Tibial nerve (tissue), 4 donors: ENCODE measurements around the gene KRTAP10-1. TPM values are rescaled to one million over a fixed set of nuclear protein-coding genes. Genes with fewer than 3 reads are reported as not detected.

Source experiments
- DNase-seq, 2 donors: peaks; one replicate each; pipeline ENCODE4 v3.0.0-alpha.2; 2019; ENCODE audit warnings: low spot score in 2 of 2
- H3K27ac ChIP-seq, 4 donors: fragments of 200-600 bp; sonication (generic) in 3 of 4; one replicate each; pipeline ENCODE4 v1.5.1; 2017 to 2019; ENCODE audit warnings: mild to moderate bottlenecking in 1 of 4
- H3K27me3 ChIP-seq, 2 donors: fragments of 200-600 bp; sonication (generic) in 1 of 2; one replicate each; pipeline versions ENCODE4 v1.5.1 to v1.6.0; 2017 to 2019
- H3K36me3 ChIP-seq, 3 donors: fragments of 200-600 bp; sonication (generic); one replicate each; pipeline ENCODE4 v1.5.1; 2018 to 2019
- H3K4me1 ChIP-seq, 4 donors: fragments of 200-600 bp; sonication (generic) in 3 of 4; one replicate each; pipeline ENCODE4 v1.5.1; 2017 to 2019
- H3K4me3 ChIP-seq, 4 donors: fragments of 200-600 bp; sonication (generic) in 3 of 4; one replicate each; pipeline ENCODE4 v1.5.1; 2017 to 2019; ENCODE audit warnings: mild to moderate bottlenecking in 1 of 4, moderate library complexity in 1 of 4
- H3K9me3 ChIP-seq, 4 donors: fragments of 200-600 bp; sonication (generic) in 3 of 4; one replicate each; pipeline ENCODE4 v1.5.1; 2017 to 2019
- CTCF ChIP-seq, 5 experiments: fragments of 200-600 bp in 3 of 5; fragments of 450-650 bp in 2 of 5; sonication (generic) in 3 of 5; IDR thresholded peaks; one replicate each; pipeline ENCODE4 v1.5.1; 2016 to 2019; ENCODE audit warnings: antibody characterized with exemption in 5 of 5, mild to moderate bottlenecking in 3 of 5, moderate library complexity in 2 of 5
- EP300 ChIP-seq, 2 donors: sonication (generic); formaldehyde crosslinking; IDR thresholded peaks; one replicate each; pipeline ENCODE4 v1.6.1; 2017; ENCODE audit warnings: antibody characterized with exemption in 2 of 2, mild to moderate bottlenecking in 1 of 2
- POLR2A ChIP-seq, 2 donors: fragments of 450-650 bp; IDR thresholded peaks; one replicate each; pipeline ENCODE4 v1.6.1; 2017; ENCODE audit warnings: antibody characterized with exemption in 2 of 2, mild to moderate bottlenecking in 2 of 2, moderate library complexity in 2 of 2
- WGBS, 2 donors: methylation state at CpG; one replicate each; pipeline ENCODE4 v1.1.5; 2018; 5-methylcytosine and 5-hydroxymethylcytosine counted together
- total RNA-seq, 4 donors: library from RNA; depleted of rRNA; stranded (reverse); fragments of >200 nt; gene quantifications; one replicate each; pipeline ENCODE4 v1.1.0, GENCODE V29; 2016

Gene KRTAP10-1
- total RNA-seq, 4 donors from 2014 or later = not detected

- Histone ChIP-seq H3K27ac (no peak overlapping the region), H3K4me1 (no peaks in the 10 kb centered on the region), H3K9me3 (no peaks in the 10 kb centered on the region), H3K4me3 (no peak overlapping the region), H3K36me3 (no peaks in the 10 kb centered on the region), H3K27me3 (no peaks in the 10 kb centered on the region)
- 84 to 87% methylated on average over 12 of the region's 12 CpGs for WGBS, 2 donors
- no peak for DNase-seq
- TF ChIP-seq CTCF (IDR thresholded peaks at IDR 0.05) (no peak), EP300 (IDR thresholded peaks at IDR 0.05) (no peak), POLR2A (IDR thresholded peaks at IDR 0.05) (no peak)
Observed at GRCh38 chr21:44526096-44526997, 13.6 kb downstream of the KRTAP10-1 start.

- no peak overlapping the region for H3K4me3 ChIP-seq
- no peak for DNase-seq
- TF ChIP-seq EP300 (IDR thresholded peaks at IDR 0.05) (no peak), CTCF (IDR thresholded peaks at IDR 0.05) (no peak), POLR2A (IDR thresholded peaks at IDR 0.05) (no peak)
Observed at GRCh38 chr21:44525391-44526095, 14.5 kb downstream of the KRTAP10-1 start.

GRCh38 chr21:44524414-44525371, 15.3 kb downstream of the KRTAP10-1 start:
- no peak overlapping the region for H3K27ac ChIP-seq
- DNase-seq = no peak

More at GRCh38 chr21:44525391-44526095, 14.5 kb downstream of the KRTAP10-1 start:
- no peaks in the 10 kb centered on the region for H3K36me3 ChIP-seq
- H3K9me3 ChIP-seq = no peaks in the 10 kb centered on the region
- no peaks in the 10 kb centered on the region for H3K27me3 ChIP-seq
- no peaks in the 10 kb centered on the region for H3K4me1 ChIP-seq
- H3K27ac ChIP-seq = no peak overlapping the region
- 87 to 88% methylated on average over 20 of the region's 20 CpGs for WGBS, 2 donors

More at GRCh38 chr21:44524414-44525371, 15.3 kb downstream of the KRTAP10-1 start:
- H3K27me3 ChIP-seq = no peaks in the 10 kb centered on the region
- no peak overlapping the region for H3K4me3 ChIP-seq
- H3K36me3 ChIP-seq = no peaks in the 10 kb centered on the region
- no peaks in the 10 kb centered on the region for H3K4me1 ChIP-seq
- no peak for TF ChIP-seq EP300 (IDR thresholded peaks at IDR 0.05)
- TF ChIP-seq CTCF (IDR thresholded peaks at IDR 0.05) = no peak
- TF ChIP-seq POLR2A (IDR thresholded peaks at IDR 0.05) = no peak
- 70 to 80% methylated on average over 2 of the region's 2 CpGs for WGBS, 2 donors
- no peaks in the 10 kb centered on the region for H3K9me3 ChIP-seq
